Testis (tissue), 5 donors: ENCODE measurements around the gene BRAP. TPM values are rescaled to one million over a fixed set of nuclear protein-coding genes. Genes with fewer than 3 reads are reported as not detected.

Source experiments
- DNase-seq: peaks from one replicate; pipeline ENCODE4 v3.0.0-alpha.2; 2019
- H3K27ac ChIP-seq, 2 donors: fragments of 200-600 bp; sonication (generic); one replicate each; pipeline ENCODE4 v1.5.1; 2019
- H3K27me3 ChIP-seq: fragments of 200-600 bp; sonication (generic); one replicate; pipeline ENCODE4 v1.5.1; 2019
- H3K36me3 ChIP-seq: fragments of 200-600 bp; sonication (generic); one replicate; pipeline ENCODE4 v1.5.1; 2017; ENCODE audit warnings: low read depth; ENCODE audit errors: missing control alignments
- H3K4me1 ChIP-seq: fragments of 200-600 bp; sonication (generic); one replicate; pipeline ENCODE4 v1.5.1; 2019
- H3K4me3 ChIP-seq, 2 donors: fragments of 200-600 bp; sonication (generic); one replicate each; pipeline ENCODE4 v1.5.1; 2017 to 2019
- H3K9me3 ChIP-seq: fragments of 200-600 bp; sonication (generic); one replicate; pipeline ENCODE4 v1.5.1; 2017
- CTCF ChIP-seq, 3 experiments: fragments of 450-650 bp in 2 of 3; fragments of 200-600 bp in 1 of 3; sonication (generic) in 1 of 3; IDR thresholded peaks; one replicate each; pipeline ENCODE4 v1.5.1; 2016 to 2019; ENCODE audit warnings: antibody characterized with exemption in 3 of 3, mild to moderate bottlenecking in 2 of 3, moderate library complexity in 1 of 3
- POLR2A ChIP-seq: fragments of 450-650 bp; IDR thresholded peaks from one replicate; pipeline ENCODE4 v1.6.1; 2017; ENCODE audit warnings: antibody characterized with exemption, mild to moderate bottlenecking, moderate library complexity
- WGBS, 2 donors: methylation state at CpG; one replicate each; pipeline ENCODE4 v1.1.5; 2018; 5-methylcytosine and 5-hydroxymethylcytosine counted together
- intact Hi-C: fragments of 100-400 bp; cut with DNase I; formaldehyde crosslinking; loops from one replicate; pipeline ENCODE4 v1.15.1; 2023; ENCODE audit warnings: low total_unique reads
- long read RNA-seq, 2 donors: transcript quantifications; one replicate each; lab custom pipeline, GENCODE V29; 2026
- polyA plus RNA-seq: library from polyadenylated mRNA; stranded (reverse); fragments of 350-450 nt; fragmentation: Illumina TruSeq; extraction: RNeasy Lipid Tissue Mini Kit (QIAGEN cat#74804); gene quantifications from one replicate; pipeline ENCODE4 v1.2.3, GENCODE V29; 2014; ENCODE audit warnings: low read depth, low replicate concordance; ENCODE audit not compliant: insufficient read depth
- total RNA-seq, 2 donors: library from RNA; depleted of rRNA; stranded (reverse); fragments of >200 nt; gene quantifications; one replicate each; pipeline ENCODE4 v1.2.3, GENCODE V29; 2016

The BRAP gene, protein sequence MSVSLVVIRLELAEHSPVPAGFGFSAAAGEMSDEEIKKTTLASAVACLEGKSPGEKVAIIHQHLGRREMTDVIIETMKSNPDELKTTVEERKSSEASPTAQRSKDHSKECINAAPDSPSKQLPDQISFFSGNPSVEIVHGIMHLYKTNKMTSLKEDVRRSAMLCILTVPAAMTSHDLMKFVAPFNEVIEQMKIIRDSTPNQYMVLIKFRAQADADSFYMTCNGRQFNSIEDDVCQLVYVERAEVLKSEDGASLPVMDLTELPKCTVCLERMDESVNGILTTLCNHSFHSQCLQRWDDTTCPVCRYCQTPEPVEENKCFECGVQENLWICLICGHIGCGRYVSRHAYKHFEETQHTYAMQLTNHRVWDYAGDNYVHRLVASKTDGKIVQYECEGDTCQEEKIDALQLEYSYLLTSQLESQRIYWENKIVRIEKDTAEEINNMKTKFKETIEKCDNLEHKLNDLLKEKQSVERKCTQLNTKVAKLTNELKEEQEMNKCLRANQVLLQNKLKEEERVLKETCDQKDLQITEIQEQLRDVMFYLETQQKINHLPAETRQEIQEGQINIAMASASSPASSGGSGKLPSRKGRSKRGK
- 10 to 100 TPM; 71.4 to 99.1 TPM for total RNA-seq
- polyA plus RNA-seq = 167 TPM
- long read RNA-seq, donor 1, full-length matches to known transcripts = 17 of 28 reads
- long read RNA-seq, donor 1, partial matches to known transcripts = 11 of 28 reads
- long read RNA-seq, donor 1, other reads (novel, unspliced or antisense) = 0 of 28 reads
- long read RNA-seq, donor 2, full-length matches to known transcripts = 2 of 7 reads
- long read RNA-seq, donor 2, partial matches to known transcripts = 5 of 7 reads
- long read RNA-seq, donor 2, other reads (novel, unspliced or antisense) = 0 of 7 reads

DNA sequence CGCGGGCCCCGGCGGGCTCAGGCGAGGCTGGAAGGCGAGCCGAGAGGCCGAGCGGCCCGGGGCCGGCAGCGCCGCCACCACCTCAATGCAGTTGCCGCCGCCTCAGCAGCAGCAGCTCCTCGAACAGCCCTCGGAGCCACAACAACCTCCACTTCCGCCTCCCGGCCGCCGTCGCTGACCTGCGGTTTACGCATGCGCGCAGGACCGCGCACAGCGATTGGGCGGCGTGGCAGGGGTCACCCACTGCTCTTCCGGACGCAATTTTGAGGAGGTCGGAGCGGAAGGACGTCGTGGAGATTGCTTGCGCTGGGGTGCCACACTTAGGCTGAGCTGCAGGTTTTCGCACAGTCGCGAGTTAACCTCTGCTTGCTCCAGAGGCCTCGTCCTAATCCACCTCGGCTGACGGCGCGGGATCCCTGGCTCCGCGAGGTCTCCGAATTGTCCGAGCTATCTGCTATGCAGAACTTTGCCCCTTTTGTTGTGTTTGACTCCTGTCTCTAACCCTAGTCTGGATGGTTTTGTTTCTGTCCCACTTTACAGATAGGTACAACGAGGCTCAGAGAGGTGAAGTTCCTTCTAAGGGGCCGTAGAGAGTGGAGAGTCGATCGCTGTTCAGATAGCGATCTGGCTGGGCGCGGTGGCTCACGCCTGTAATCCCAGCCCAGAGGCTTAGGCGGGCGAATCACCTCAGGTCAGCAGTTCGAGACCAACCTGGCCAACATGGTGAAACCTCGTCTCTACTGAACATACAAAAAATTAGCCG lies at the start of gene BRAP, which contains the start of gene ACAD10:
Gene BRAP (minus strand): TSS at position 146 of the 763 bp plus-strand sequence. CDS start 164 bp downstream, outside the sequence.
Gene ACAD10 (plus strand): TSS at position 243 of the 763 bp plus-strand sequence. CDS start 6,657 bp downstream, outside the sequence.
- peak within 1 kb of the TSS; percentile 78 to 86 for H3K27ac ChIP-seq
- H3K36me3 ChIP-seq = no peaks in the 10 kb centered on the region
- DNase-seq = peak; percentile 94
- TF ChIP-seq CTCF (IDR thresholded peaks at IDR 0.05) = no peak
- TF ChIP-seq POLR2A = no peak
- intact Hi-C loops = loop anchor here (10.0 kb wide), 1 partner anchor 281 kb away; the partner anchor contains the start of gene SH2B3
- WGBS, 2 donors = 0% methylated on average over 31 to 54 of the region's 63 CpGs
- H3K9me3 ChIP-seq = no peaks in the 10 kb centered on the region
- H3K27me3 ChIP-seq = no peaks in the 10 kb centered on the region
- H3K4me3 ChIP-seq = peak within 1 kb of the TSS; percentile 91 to 95
- peaks cover 17% of the 10 kb centered on the region for H3K4me1 ChIP-seq

DNA sequence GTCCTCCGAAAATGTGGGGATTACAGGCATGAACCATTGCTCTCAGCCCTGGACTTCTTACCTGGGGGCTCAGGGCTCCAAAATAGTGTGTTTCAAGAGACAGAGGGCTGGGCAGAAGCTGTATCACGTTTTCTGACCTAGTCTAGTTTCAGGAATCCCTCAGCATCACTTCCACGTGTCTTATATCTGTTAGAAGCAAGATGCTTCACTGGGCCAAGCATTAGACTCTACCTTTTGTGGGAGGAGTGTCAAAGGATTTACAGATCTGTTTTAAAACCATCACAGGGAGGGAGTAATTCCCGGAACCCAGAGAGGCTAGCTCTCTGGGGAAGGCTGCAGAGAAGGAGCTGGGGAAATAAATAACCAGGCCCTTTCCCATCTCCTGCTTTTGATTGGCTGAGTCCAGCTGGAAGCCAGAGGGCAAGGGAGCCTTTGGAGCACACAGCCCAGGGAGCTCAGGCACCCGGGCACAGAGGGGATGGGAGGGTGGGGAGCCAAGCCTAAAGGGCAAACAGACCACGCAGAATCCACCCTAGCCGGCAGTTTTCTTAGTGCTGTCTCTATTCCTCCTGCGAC lies 47.7 kb upstream of the BRAP start:
- Histone ChIP-seq H3K4me3 (no peak overlapping the region), H3K9me3 (no peaks in the 10 kb centered on the region), H3K36me3 (no peaks in the 10 kb centered on the region), H3K4me1 (no peaks in the 10 kb centered on the region), H3K27me3 (no peaks in the 10 kb centered on the region), H3K27ac (no peak overlapping the region)
- 84 to 86% methylated on average over 5 to 8 of the region's 8 CpGs for WGBS, 2 donors
- intact Hi-C loops = no loop called here
- no peak for DNase-seq
- no peak for TF ChIP-seq POLR2A
- TF ChIP-seq CTCF (IDR thresholded peaks at IDR 0.05) = no peak

DNA sequence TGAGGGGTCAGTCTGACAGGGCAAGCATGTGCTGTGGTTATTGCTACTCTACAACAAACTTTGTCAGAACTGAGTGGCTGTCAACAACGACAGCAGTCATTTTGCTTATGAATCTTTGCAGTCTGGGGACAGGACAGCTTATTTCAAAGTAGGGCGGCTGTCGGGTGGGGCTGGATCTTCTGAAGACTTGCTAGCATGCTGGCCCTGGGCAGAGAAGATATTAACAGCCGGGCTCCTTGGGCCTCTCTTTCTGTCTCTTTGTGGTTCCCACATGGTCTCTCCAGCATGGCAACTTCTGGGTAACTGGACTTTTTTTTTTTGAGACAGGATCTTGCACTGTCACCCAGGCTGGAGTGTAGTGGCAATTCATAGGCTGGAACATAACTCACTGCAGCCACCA lies 47.0 kb upstream of the BRAP start:
- Histone ChIP-seq H3K4me1 (no peaks in the 10 kb centered on the region), H3K36me3 (no peaks in the 10 kb centered on the region), H3K4me3 (no peak overlapping the region), H3K27ac (no peak overlapping the region), H3K27me3 (no peaks in the 10 kb centered on the region), H3K9me3 (no peaks in the 10 kb centered on the region)
- intact Hi-C loops = no loop called here
- TF ChIP-seq CTCF (IDR thresholded peaks at IDR 0.05) (no peak), POLR2A (no peak)
- WGBS, 2 donors = 91 to 93% methylated on average over 4 of the region's 4 CpGs
- no peak for DNase-seq

DNA sequence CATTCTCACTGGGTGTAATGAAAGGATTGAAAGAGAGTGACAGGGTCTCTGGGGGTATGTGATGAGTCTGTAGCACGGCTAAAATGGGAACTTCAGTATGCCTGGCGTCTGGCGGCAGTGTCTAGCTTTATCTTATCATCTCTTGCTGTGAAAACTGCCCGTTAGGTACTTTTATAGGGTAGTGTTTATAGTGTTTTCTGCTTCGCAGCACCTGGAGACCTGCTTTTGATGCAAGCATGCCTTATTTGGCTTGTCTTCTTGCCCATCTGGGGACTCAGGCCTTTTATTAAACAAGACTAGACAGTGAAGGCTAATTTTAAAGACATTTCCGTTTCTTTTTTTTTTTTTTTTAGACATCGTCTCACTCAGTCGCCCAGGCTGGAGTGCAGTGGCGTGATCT lies 44.7 kb upstream of the BRAP start:
- intact Hi-C loops = no loop called here

More for the DNA sequence above, 44.7 kb upstream of the BRAP start:
- no peak for TF ChIP-seq POLR2A
- no peaks in the 10 kb centered on the region for H3K27me3 ChIP-seq
- no peaks in the 10 kb centered on the region for H3K4me1 ChIP-seq
- DNase-seq = no peak
- H3K27ac ChIP-seq = no peak overlapping the region
- 93 to 96% methylated on average over 9 of the region's 9 CpGs for WGBS, 2 donors
- H3K36me3 ChIP-seq = no peaks in the 10 kb centered on the region
- H3K4me3 ChIP-seq = no peak overlapping the region
- no peaks in the 10 kb centered on the region for H3K9me3 ChIP-seq
